ENCODE measurements around the gene OLIG3.

The OLIG3 gene

DNA sequence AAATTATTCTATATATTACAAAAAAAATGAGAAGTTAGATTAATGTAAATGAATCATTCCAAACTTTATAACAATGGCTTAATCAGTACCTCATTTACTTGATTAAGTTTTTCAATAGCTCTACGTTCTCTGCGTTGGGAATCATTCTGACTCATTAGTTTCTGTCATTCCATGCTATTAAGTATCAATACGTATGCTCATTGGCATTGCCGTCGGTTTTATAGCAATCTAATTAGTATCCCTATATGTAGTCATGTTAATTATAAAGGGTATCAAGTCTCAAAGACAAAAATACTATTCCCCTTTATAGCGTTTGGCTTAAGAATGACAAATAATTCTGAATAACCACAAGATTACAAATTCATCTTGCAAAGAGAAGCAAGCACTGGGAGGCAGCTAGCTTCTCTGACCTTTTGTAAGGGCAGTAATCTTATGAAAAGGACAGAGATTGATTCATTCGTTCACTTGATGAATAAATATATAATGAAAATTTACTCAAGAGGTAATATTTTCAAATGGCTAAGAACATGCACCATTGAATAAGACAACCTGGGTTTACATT, 41.8 kb downstream of the OLIG3 start:
- TF ChIP-seq NFIC (IDR thresholded peaks at IDR 0.05) (no peak), YY1 (IDR thresholded peaks at IDR 0.05; ENCODE audit: low read depth) (no peak), ZBTB7A (IDR thresholded peaks at IDR 0.05; ENCODE audit: low read depth) (no peak), RAD21 (IDR thresholded peaks at IDR 0.05; ENCODE audit: low read depth) (no peak), TEAD4 (IDR thresholded peaks at IDR 0.05) (no peak), CEBPB (IDR thresholded peaks at IDR 0.05) (no peak), TAF1 (IDR thresholded peaks at IDR 0.05; ENCODE audit: low read depth) (no peak), FOXM1 (IDR thresholded peaks at IDR 0.05; ENCODE audit: borderline replicate concordance, low read depth) (no peak), TCF12 (IDR thresholded peaks at IDR 0.05; ENCODE audit: low read depth) (no peak)
- TF ChIP-seq, protein P1, sequence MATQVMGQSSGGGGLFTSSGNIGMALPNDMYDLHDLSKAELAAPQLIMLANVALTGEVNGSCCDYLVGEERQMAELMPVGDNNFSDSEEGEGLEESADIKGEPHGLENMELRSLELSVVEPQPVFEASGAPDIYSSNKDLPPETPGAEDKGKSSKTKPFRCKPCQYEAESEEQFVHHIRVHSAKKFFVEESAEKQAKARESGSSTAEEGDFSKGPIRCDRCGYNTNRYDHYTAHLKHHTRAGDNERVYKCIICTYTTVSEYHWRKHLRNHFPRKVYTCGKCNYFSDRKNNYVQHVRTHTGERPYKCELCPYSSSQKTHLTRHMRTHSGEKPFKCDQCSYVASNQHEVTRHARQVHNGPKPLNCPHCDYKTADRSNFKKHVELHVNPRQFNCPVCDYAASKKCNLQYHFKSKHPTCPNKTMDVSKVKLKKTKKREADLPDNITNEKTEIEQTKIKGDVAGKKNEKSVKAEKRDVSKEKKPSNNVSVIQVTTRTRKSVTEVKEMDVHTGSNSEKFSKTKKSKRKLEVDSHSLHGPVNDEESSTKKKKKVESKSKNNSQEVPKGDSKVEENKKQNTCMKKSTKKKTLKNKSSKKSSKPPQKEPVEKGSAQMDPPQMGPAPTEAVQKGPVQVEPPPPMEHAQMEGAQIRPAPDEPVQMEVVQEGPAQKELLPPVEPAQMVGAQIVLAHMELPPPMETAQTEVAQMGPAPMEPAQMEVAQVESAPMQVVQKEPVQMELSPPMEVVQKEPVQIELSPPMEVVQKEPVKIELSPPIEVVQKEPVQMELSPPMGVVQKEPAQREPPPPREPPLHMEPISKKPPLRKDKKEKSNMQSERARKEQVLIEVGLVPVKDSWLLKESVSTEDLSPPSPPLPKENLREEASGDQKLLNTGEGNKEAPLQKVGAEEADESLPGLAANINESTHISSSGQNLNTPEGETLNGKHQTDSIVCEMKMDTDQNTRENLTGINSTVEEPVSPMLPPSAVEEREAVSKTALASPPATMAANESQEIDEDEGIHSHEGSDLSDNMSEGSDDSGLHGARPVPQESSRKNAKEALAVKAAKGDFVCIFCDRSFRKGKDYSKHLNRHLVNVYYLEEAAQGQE (IDR thresholded peaks at IDR 0.05; ENCODE audit: low read depth): no peak
- TF ChIP-seq, protein P2, sequence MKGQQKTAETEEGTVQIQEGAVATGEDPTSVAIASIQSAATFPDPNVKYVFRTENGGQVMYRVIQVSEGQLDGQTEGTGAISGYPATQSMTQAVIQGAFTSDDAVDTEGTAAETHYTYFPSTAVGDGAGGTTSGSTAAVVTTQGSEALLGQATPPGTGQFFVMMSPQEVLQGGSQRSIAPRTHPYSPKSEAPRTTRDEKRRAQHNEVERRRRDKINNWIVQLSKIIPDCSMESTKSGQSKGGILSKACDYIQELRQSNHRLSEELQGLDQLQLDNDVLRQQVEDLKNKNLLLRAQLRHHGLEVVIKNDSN (IDR thresholded peaks at IDR 0.05): no peak

DNA sequence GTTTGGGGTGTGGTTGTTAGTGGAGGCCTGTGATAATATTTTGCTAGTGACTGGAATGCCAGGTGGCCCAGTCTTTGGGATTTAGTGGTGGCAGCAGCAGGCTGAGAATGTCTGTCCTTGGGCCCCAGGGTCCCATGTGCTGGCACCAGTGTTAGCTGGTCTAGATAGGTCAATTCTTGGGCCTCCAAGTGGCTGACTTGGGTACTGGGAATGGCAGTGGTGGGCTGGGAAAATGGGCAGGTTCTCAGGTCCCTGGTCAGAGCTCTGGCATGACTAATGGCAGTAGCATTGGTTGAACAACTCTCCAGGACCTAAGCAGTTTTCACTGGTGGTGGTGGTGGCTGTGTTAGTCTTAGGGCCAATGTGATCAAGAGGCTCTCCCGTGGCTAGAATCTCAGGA, 50.3 kb downstream of the OLIG3 start:
- no peak for TF ChIP-seq TAF1 (IDR thresholded peaks at IDR 0.05; ENCODE audit: low read depth)
- no peak for TF ChIP-seq CREB1 (IDR thresholded peaks at IDR 0.05; ENCODE audit: low read depth)
- TF ChIP-seq TCF12 (IDR thresholded peaks at IDR 0.05; ENCODE audit: low read depth): no peak
- TF ChIP-seq NFIC (IDR thresholded peaks at IDR 0.05): no peak
- TF ChIP-seq ZBTB7A (IDR thresholded peaks at IDR 0.05; ENCODE audit: low read depth): no peak
- no peak for TF ChIP-seq EP300 (IDR thresholded peaks at IDR 0.05; ENCODE audit: borderline replicate concordance)
- no peak for TF ChIP-seq CEBPB (IDR thresholded peaks at IDR 0.05)
- TF ChIP-seq, protein P2 (IDR thresholded peaks at IDR 0.05): no peak
- TF ChIP-seq, protein P3, sequence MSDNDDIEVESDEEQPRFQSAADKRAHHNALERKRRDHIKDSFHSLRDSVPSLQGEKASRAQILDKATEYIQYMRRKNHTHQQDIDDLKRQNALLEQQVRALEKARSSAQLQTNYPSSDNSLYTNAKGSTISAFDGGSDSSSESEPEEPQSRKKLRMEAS (IDR thresholded peaks at IDR 0.05): no peak
- TF ChIP-seq, protein P1 (IDR thresholded peaks at IDR 0.05; ENCODE audit: low read depth): no peak
- no peak for TF ChIP-seq FOXM1 (IDR thresholded peaks at IDR 0.05; ENCODE audit: borderline replicate concordance, low read depth)
- TF ChIP-seq TEAD4 (IDR thresholded peaks at IDR 0.05): no peak
- TF ChIP-seq YY1 (IDR thresholded peaks at IDR 0.05; ENCODE audit: low read depth): no peak
- no peak for TF ChIP-seq RAD21 (IDR thresholded peaks at IDR 0.05; ENCODE audit: low read depth)
- TF ChIP-seq EGR1 (IDR thresholded peaks at IDR 0.05): no peak

Data from Ishikawa (cell line).